Activated T-helper 1 cell treated with anti-CD3 and anti-CD28 coated beads, Interleukin-12 subunit alpha, Interleukin-12 subunit beta, Interleukin-2, Interleukin-4 antibody, amounts not matched to agents 30 ng/mL and 10 ng/mL and 1 ng/mL, durations not matched to agents 14 hours and 24 hours and 36 hours (primary cell): Measurements from ENCODE around the gene RAB20. TPM values are rescaled to one million over a fixed set of nuclear protein-coding genes. Genes with fewer than 3 reads are reported as not detected.

Experiments used
- DNase-seq: peaks from one replicate; pipeline ENCODE4 v3.0.0; 2021; ENCODE audit warnings: low spot score
- H3K27ac Mint-ChIP-seq: one replicate; pipeline ENCODE4 v1.8.0; 2021; ENCODE audit warnings: mild to moderate bottlenecking, mixed read lengths
- H3K27me3 Mint-ChIP-seq: one replicate; pipeline ENCODE4 v1.8.0; 2022; ENCODE audit warnings: mild to moderate bottlenecking, moderate library complexity, mixed read lengths; ENCODE audit not compliant: insufficient read depth
- H3K36me3 Mint-ChIP-seq: one replicate; pipeline ENCODE4 v1.8.0; 2021; ENCODE audit warnings: low read depth, mixed read lengths
- H3K4me1 Mint-ChIP-seq: one replicate; pipeline ENCODE4 v1.8.0; 2021; ENCODE audit warnings: low read depth, mixed read lengths
- H3K4me3 Mint-ChIP-seq: one replicate; pipeline ENCODE4 v1.8.0; 2021; ENCODE audit warnings: mild to moderate bottlenecking, moderate library complexity, mixed read lengths
- H3K9me3 Mint-ChIP-seq: one replicate; pipeline ENCODE4 v1.8.0; 2021; ENCODE audit warnings: mixed read lengths
- intact Hi-C: fragments of 100-400 bp; cut with micrococcal nuclease; formaldehyde crosslinking; loops from one replicate; pipeline ENCODE4 v1.15.1; 2024
- total RNA-seq: library from RNA; stranded (reverse); gene quantifications from 2 replicates; pipeline ENCODE4 v1.2.3, GENCODE V29; 2022

The RAB20 gene
- total RNA-seq, 1 donor from 2014 or later: 1.5 TPM

GRCh38 chr13:110557082-110557481 lies 4.4 kb downstream of the RAB20 start:
- H3K27ac Mint-ChIP-seq: no peak overlapping the region
- peaks cover 11% of the 10 kb centered on the region for H3K36me3 Mint-ChIP-seq
- H3K4me3 Mint-ChIP-seq: no peak overlapping the region
- H3K4me1 Mint-ChIP-seq: peaks cover 31% of the 10 kb centered on the region
- intact Hi-C loops: no loop called here
- H3K27me3 Mint-ChIP-seq: peaks cover 14% of the 10 kb centered on the region
- H3K9me3 Mint-ChIP-seq: no peaks in the 10 kb centered on the region
- DNase-seq: no peak

- DNase-seq: no peak
- intact Hi-C loops: no loop called here
- no peak overlapping the region for H3K27ac Mint-ChIP-seq
- H3K27me3 Mint-ChIP-seq: peaks cover 9% of the 10 kb centered on the region
- peaks cover 11% of the 10 kb centered on the region for H3K36me3 Mint-ChIP-seq
- no peaks in the 10 kb centered on the region for H3K9me3 Mint-ChIP-seq
- peaks cover 28% of the 10 kb centered on the region for H3K4me1 Mint-ChIP-seq
- no peak overlapping the region for H3K4me3 Mint-ChIP-seq
These were observed 5.3 kb downstream of the RAB20 start for GRCh38 chr13:110556224-110556606.

GRCh38 chr13:110555601-110556223 lies 5.8 kb downstream of the RAB20 start:
- H3K4me3 Mint-ChIP-seq: no peak overlapping the region
- no peak for DNase-seq
- peaks cover 9% of the 10 kb centered on the region for H3K36me3 Mint-ChIP-seq
- intact Hi-C loops: no loop called here
- peaks cover 24% of the 10 kb centered on the region for H3K4me1 Mint-ChIP-seq
- no peak overlapping the region for H3K27ac Mint-ChIP-seq
- H3K9me3 Mint-ChIP-seq: no peaks in the 10 kb centered on the region
- peaks cover 9% of the 10 kb centered on the region for H3K27me3 Mint-ChIP-seq

- intact Hi-C loops: no loop called here
These were observed 6.6 kb downstream of the RAB20 start for GRCh38 chr13:110554946-110555345.

DNA sequence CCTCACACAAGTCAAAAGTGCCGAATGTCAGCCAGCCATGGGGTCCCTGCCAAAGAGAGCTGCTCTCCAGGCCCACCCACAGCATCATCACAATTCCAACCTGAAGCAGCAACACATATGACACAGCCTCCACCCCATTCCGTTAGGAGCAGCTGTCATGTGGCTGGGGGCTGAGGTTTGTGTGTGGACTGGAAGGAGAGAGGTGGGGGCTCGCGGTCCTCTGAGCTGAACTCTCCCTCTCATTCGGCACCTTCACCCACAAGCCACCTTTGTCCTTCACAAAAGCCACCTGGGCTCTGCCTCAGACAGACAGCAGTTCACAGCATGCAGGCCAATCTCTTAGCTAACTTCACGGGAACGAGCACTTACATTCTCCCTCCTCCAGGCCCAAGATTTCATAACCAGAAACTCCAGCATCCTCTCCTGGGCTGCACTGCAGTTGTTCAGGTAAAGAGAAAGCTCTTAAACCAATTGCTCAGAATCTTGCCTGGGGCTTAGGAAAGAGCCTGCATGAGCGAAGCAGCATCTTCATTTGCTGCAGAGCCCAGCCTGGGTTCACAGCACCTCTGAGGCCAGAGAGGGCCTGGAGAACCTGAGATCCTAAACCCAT lies 7.2 kb downstream of the RAB20 start:
- DNase-seq: no peak
- peaks cover 9% of the 10 kb centered on the region for H3K36me3 Mint-ChIP-seq
- peaks cover 11% of the 10 kb centered on the region for H3K27me3 Mint-ChIP-seq
- no peak overlapping the region for H3K4me3 Mint-ChIP-seq
- no peak overlapping the region for H3K27ac Mint-ChIP-seq
- intact Hi-C loops: no loop called here
- H3K4me1 Mint-ChIP-seq: peaks cover 13% of the 10 kb centered on the region
- H3K9me3 Mint-ChIP-seq: no peaks in the 10 kb centered on the region

More at GRCh38 chr13:110554946-110555345, 6.6 kb downstream of the RAB20 start:
- Mint-ChIP-seq H3K4me1 (peaks cover 17% of the 10 kb centered on the region), H3K27ac (no peak overlapping the region), H3K4me3 (no peak overlapping the region), H3K27me3 (peaks cover 11% of the 10 kb centered on the region), H3K36me3 (peaks cover 9% of the 10 kb centered on the region), H3K9me3 (no peaks in the 10 kb centered on the region)
- DNase-seq: no peak

- Mint-ChIP-seq H3K9me3 (no peaks in the 10 kb centered on the region), H3K27me3 (peaks cover 11% of the 10 kb centered on the region), H3K27ac (no peak overlapping the region), H3K4me3 (no peak overlapping the region), H3K36me3 (peaks cover 6% of the 10 kb centered on the region), H3K4me1 (peaks cover 9% of the 10 kb centered on the region)
- DNase-seq: no peak
- intact Hi-C loops: no loop called here
These were observed 8.1 kb downstream of the RAB20 start for GRCh38 chr13:110553417-110553816.

DNA sequence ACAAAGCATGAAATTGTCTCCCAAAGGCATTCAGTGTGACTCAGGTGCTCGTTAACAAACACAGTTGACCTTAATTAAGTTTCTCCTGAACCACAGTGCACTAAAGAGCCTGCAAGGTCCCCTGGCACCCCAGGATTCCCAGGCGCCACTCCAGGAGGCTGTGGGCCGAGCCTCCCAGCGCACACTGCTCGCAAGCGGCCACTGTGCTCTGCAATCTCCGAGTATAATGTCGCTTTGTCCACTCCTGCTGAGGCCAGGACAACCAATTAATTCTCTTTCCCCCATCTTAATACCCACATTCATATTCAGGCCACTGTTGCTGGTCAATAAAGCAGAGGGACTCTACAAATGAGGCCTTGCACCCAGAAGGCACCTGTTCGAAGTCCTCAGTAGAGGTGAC lies 8.8 kb downstream of the RAB20 start:
- peaks cover 6% of the 10 kb centered on the region for H3K27me3 Mint-ChIP-seq
- H3K27ac Mint-ChIP-seq: no peak overlapping the region

DNA sequence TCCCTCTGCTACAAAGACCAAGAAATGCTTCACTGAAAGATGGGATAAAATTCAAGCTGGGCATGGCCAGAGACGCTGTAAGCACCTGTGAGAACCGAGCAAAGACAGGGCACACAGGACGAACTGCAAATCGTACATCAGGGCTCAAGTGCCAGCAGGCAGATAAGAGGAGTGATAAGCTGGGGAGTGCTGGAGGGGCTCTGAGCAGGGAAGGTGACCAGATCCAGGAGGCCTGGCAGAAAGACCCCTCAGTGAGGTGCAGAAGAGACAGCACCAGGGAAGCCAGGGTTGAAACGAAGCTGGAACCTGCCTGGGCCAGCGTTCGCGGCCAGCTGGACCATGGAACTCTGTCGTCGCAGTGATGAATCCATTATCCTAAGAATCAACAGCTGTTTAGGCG lies 10.2 kb downstream of the RAB20 start:
- Mint-ChIP-seq H3K4me1 (no peaks in the 10 kb centered on the region), H3K9me3 (no peaks in the 10 kb centered on the region), H3K4me3 (no peak overlapping the region), H3K27me3 (peaks cover 2% of the 10 kb centered on the region), H3K27ac (no peak overlapping the region), H3K36me3 (peaks cover 5% of the 10 kb centered on the region)
- intact Hi-C loops: no loop called here
- no peak for DNase-seq

More for the DNA sequence above, 8.8 kb downstream of the RAB20 start:
- peaks cover 9% of the 10 kb centered on the region for H3K4me1 Mint-ChIP-seq
- intact Hi-C loops: no loop called here
- peaks cover 6% of the 10 kb centered on the region for H3K36me3 Mint-ChIP-seq
- H3K4me3 Mint-ChIP-seq: no peak overlapping the region
- no peak for DNase-seq
- no peaks in the 10 kb centered on the region for H3K9me3 Mint-ChIP-seq

DNA sequence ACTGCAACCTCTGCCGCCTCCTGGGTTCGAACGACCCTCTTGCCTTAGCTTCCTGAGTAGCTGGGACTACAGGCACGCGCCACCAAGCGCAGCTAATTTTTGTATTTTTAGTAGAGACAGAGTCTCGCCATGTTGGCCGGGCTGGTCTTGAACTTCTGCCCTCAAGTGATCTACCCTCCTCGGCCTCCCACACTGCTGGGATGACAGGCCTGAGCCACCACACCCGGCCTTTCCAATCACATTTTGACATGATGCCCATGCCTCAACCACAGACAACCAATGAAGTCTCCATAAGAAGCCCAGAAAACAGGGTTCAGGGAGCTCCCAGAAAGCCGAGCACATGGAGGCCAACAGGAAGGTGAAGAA lies 11.7 kb downstream of the RAB20 start:
- Mint-ChIP-seq H3K27me3 (peaks cover 4% of the 10 kb centered on the region), H3K36me3 (peaks cover 7% of the 10 kb centered on the region), H3K4me3 (no peak overlapping the region), H3K4me1 (no peaks in the 10 kb centered on the region), H3K9me3 (peaks cover 6% of the 10 kb centered on the region), H3K27ac (no peak overlapping the region)
- no peak for DNase-seq
- intact Hi-C loops: no loop called here

GRCh38 chr13:110548891-110549794 lies 12.4 kb downstream of the RAB20 start:
- DNase-seq: no peak
- peaks cover 6% of the 10 kb centered on the region for H3K9me3 Mint-ChIP-seq
- H3K36me3 Mint-ChIP-seq: peaks cover 10% of the 10 kb centered on the region
- H3K4me3 Mint-ChIP-seq: no peak overlapping the region
- peaks cover 4% of the 10 kb centered on the region for H3K27me3 Mint-ChIP-seq
- no peaks in the 10 kb centered on the region for H3K4me1 Mint-ChIP-seq
- no peak overlapping the region for H3K27ac Mint-ChIP-seq
- intact Hi-C loops: no loop called here

DNA sequence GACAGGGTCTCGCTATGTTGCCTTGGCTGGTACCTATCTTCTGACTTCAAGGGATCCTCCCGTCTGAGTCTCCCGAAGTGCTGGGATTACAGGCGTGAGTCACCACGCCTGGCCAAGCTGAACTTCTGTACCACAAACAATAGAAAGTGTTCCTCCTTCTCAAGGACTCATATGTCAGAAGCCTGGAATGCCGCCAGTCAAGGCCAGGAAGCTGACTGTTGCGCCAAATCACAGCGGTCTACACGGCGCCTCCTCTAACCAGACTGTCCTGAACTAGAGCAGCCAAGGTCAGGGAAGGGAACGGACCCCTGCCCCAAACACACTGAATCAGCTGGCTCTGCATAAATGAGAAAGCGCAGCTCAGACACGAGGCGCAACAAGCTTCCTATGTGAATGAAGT lies 14.6 kb downstream of the RAB20 start:
- Mint-ChIP-seq H3K27me3 (peaks cover 6% of the 10 kb centered on the region), H3K27ac (no peak overlapping the region), H3K4me1 (no peaks in the 10 kb centered on the region), H3K4me3 (no peak overlapping the region), H3K36me3 (peaks cover 10% of the 10 kb centered on the region), H3K9me3 (peaks cover 6% of the 10 kb centered on the region)
- DNase-seq: no peak
- intact Hi-C loops: no loop called here

GRCh38 chr13:110546378-110546777 lies 15.1 kb downstream of the RAB20 start:
- peaks cover 10% of the 10 kb centered on the region for H3K36me3 Mint-ChIP-seq
- DNase-seq: no peak
- H3K4me1 Mint-ChIP-seq: no peaks in the 10 kb centered on the region
- H3K4me3 Mint-ChIP-seq: no peak overlapping the region
- intact Hi-C loops: no loop called here
- H3K27me3 Mint-ChIP-seq: peaks cover 6% of the 10 kb centered on the region
- H3K27ac Mint-ChIP-seq: no peak overlapping the region
- H3K9me3 Mint-ChIP-seq: peaks cover 6% of the 10 kb centered on the region

- intact Hi-C loops: no loop called here
- no peak overlapping the region for H3K27ac Mint-ChIP-seq
- peaks cover 8% of the 10 kb centered on the region for H3K36me3 Mint-ChIP-seq
- peaks cover 4% of the 10 kb centered on the region for H3K27me3 Mint-ChIP-seq
- DNase-seq: no peak
- peaks cover 7% of the 10 kb centered on the region for H3K4me1 Mint-ChIP-seq
- H3K4me3 Mint-ChIP-seq: no peak overlapping the region
- H3K9me3 Mint-ChIP-seq: peaks cover 6% of the 10 kb centered on the region
These were observed 19.2 kb downstream of the RAB20 start for GRCh38 chr13:110542169-110542796.
